Activated CD8-positive, alpha-beta memory T cell treated with anti-CD3 and anti-CD28 coated beads, Interleukin-2, amount 10 ng/mL, durations not matched to agents 7 days and 5 days (primary cell): ENCODE measurements around the gene SAP25. TPM values are rescaled to one million over a fixed set of nuclear protein-coding genes. Genes with fewer than 3 reads are reported as not detected.
A peak's percentile ranks its signal among the peaks of the same experiment; 100 is the strongest.
"Not testable (repeated sequence)": the region's sequence is repeated elsewhere in the genome, so short reads cannot be mapped to it uniquely, and the experiment has no call there.

ENCODE experiments used
- ATAC-seq: fragments of 150-1000 bp; cut with Tn5 transposase; one replicate; pipeline ENCODE4 v1.10.0; 2021; ENCODE audit warnings: moderate library complexity
- CTCF ChIA-PET: fragments of 350-600 bp; sonication (Branson Sonifier 250); formaldehyde crosslinking; loops from one replicate; lab custom pipeline; 2021; ENCODE audit warnings: antibody characterized with exemption; lab: Charles Lee
- DNase-seq: peaks from one replicate; pipeline ENCODE4 v3.0.0-alpha.2; 2020
- H3K27ac Mint-ChIP-seq: one replicate; pipeline ENCODE4 v1.8.0; 2021; ENCODE audit warnings: mild to moderate bottlenecking, mixed read lengths
- H3K27me3 Mint-ChIP-seq: one replicate; pipeline ENCODE4 v1.8.0; 2021; ENCODE audit warnings: mixed read lengths
- H3K36me3 Mint-ChIP-seq: one replicate; pipeline ENCODE4 v1.8.0; 2021; ENCODE audit warnings: mild to moderate bottlenecking, mixed read lengths
- H3K4me1 Mint-ChIP-seq: one replicate; pipeline ENCODE4 v1.8.0; 2021; ENCODE audit warnings: mixed read lengths
- H3K4me3 Mint-ChIP-seq: one replicate; pipeline ENCODE4 v1.8.0; 2021; ENCODE audit warnings: mild to moderate bottlenecking, moderate library complexity, mixed read lengths
- H3K9me3 Mint-ChIP-seq: one replicate; pipeline ENCODE4 v1.8.0; 2022; ENCODE audit warnings: low read depth, mixed read lengths
- total RNA-seq, 2 experiments: library from RNA; stranded (reverse); gene quantifications; one replicate each; pipeline ENCODE4 v1.2.3, GENCODE V29; 2021

Gene SAP25
- total RNA-seq, 2 experiments from 2014 or later = 18.2 to 26.3 TPM

DNA sequence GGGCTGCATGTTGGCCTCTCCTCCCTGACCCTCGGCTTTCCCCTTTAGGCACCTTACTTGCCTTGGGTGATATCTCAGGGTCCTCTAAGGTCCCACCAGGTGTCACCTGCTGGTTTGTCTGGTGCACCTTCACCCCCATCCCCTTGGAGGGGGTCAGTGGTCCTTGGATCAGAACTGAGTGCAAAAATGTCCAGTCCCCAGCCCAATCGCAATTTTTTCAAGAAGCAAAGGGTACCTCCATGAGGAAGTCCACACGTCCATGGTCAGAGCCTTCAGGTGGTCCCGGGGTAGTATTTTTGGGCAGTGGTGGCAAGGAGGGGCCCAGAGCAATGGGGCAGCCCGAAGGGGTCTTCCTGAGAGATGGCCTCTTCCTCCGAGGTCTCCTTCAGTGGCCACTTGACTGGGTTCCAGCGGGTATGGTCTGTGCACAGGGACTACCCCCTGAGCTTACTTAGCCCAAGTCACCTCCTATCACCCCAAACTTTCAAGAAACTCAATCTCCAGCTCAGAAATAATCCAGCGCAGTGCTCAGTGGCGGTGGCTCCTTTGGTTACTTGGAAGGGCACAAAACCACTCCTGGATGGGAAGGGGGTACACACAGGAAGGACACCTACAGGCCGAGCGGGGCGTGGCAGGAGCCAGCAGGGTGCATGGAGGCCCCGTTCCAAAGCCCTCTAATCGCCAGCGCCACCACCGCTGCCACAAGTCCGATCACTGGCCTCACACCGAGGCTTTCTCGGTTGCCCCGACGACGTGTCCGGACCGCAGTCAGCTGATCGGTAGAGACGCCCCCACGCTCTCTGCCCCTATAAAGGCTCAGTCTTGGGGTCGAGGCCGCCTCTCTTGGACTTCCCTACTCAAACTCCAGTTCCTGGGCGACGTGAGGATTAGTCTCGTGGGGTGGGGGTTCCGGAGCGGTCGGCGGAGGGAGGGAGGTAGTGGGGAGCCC, 4.5 kb downstream of the SAP25 start:
- Mint-ChIP-seq H3K4me3 (peak overlapping the region; percentile 16), H3K36me3 (peaks cover 4% of the 10 kb centered on the region), H3K27me3 (no peaks in the 10 kb centered on the region), H3K9me3 (no peaks in the 10 kb centered on the region), H3K27ac (peak overlapping the region; percentile 22), H3K4me1 (peaks cover 46% of the 10 kb centered on the region)
- ATAC-seq (peak; percentile 48), DNase-seq (peak; percentile 73)
- CTCF ChIA-PET = interaction anchor here (0.7 to 11.4 kb wide), 8 partner anchors 10 to 136 kb away, joined by 3 to 154 read pairs (median 8); partner anchors contain the start of genes FBXO24, LRCH4 and POP7

DNA sequence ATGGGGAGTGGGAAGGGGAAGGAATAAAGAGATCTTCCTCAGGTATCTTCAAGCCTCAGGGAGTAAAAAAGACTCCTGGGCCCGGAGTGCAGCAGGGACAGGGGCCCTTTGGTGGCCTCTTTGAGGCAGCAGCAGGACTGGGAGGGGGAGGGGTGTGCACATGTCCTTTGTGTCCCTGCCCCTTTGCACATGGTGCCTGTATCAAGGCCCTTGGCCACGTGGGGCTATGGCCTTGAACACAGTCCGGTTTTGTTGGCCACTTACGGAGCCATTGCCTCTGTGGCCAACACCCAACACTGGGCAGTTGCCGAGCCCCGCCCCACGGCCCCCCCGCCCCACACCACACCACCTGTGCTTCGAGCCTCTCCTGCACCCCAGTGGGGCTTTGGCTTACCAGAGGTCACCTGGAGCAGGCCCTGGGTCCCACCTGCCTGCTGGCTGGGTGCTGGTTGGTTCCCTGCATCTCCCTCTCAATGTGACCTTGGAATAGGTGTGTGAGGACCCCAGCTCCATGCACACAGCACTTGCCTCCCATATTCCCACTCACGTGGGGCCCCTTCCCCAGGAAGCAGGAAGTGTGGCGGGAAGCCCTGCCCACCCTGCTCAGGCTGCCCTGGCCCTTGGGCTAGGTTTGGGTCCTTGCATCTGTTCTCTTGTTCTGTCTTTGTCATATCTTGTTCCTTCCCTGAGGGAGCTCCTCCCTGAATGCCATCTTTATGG, 5.4 kb downstream of the SAP25 start:
- Mint-ChIP-seq H3K27me3 (no peaks in the 10 kb centered on the region), H3K4me3 (no peak overlapping the region), H3K36me3 (peaks cover 6% of the 10 kb centered on the region), H3K4me1 (peaks cover 49% of the 10 kb centered on the region), H3K9me3 (no peaks in the 10 kb centered on the region), H3K27ac (peak overlapping the region; percentile 78)
- ATAC-seq (no peak), DNase-seq (no peak)
- CTCF ChIA-PET = interaction anchor here (1.0 to 11.4 kb wide), 9 partner anchors 9 to 137 kb away, joined by 3 to 154 read pairs (median 8); partner anchors contain the start of genes FBXO24, LRCH4 and POP7

- ATAC-seq (no peak), DNase-seq (peak; percentile 55)
- Mint-ChIP-seq H3K4me3 (no peak overlapping the region), H3K4me1 (peaks cover 49% of the 10 kb centered on the region), H3K9me3 (no peaks in the 10 kb centered on the region), H3K27ac (peak overlapping the region; percentile 78), H3K27me3 (no peaks in the 10 kb centered on the region), H3K36me3 (peaks cover 8% of the 10 kb centered on the region)
- CTCF ChIA-PET = interaction anchor here (1.2 to 11.4 kb wide), 6 partner anchors 18 to 138 kb away, joined by 3 to 154 read pairs (median 4); partner anchors contain the start of genes FBXO24, LRCH4 and POP7
Observed at GRCh38 chr7:100567751-100568175, 5.9 kb downstream of the SAP25 start.

- CTCF ChIA-PET = interaction anchor here (0.9 to 11.4 kb wide), 8 partner anchors 18 to 138 kb away, joined by 3 to 154 read pairs (median 4); partner anchors contain the start of genes AGFG2, FBXO24, GIGYF1 and LRCH4
- ATAC-seq (no peak), DNase-seq (no peak)
- Mint-ChIP-seq H3K27me3 (no peaks in the 10 kb centered on the region), H3K4me3 (no peak overlapping the region), H3K9me3 (no peaks in the 10 kb centered on the region), H3K36me3 (peaks cover 12% of the 10 kb centered on the region), H3K27ac (peak overlapping the region; percentile 78), H3K4me1 (peaks cover 49% of the 10 kb centered on the region)
Observed at GRCh38 chr7:100567031-100567730, 6.5 kb downstream of the SAP25 start.

DNA sequence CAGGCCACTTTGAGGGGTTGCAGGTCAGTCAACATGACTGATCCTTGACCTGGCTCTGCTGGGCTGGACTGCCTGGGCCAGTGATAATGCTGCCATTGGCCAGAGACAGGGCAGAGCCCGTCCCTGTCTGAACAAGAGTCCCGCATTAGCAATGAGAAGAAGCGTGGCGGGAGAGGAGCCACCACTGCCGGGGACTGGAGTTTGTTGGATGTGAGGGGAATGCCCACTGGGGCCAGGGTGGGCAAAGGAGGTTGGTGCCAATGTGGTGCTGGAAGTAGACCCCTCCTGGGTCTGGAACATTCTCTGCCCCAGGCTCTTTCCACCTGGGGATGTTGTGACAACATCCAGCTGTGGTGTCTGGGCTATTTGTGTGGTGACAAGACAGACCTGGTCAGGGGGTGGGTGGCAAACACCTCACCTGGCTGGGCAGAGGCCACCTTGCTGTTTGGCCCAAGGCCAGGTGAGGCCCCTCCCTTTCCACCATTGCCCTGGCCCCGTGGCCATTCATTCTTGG, 7.6 kb downstream of the SAP25 start:
- CTCF ChIA-PET = interaction anchor here (0.6 to 11.4 kb wide), 11 partner anchors 17 to 159 kb away, joined by 3 to 154 read pairs (median 4); partner anchors contain the start of genes FBXO24, GIGYF1, LRCH4 and NYAP1
- peaks cover 44% of the 10 kb centered on the region for H3K4me1 Mint-ChIP-seq
- no peaks in the 10 kb centered on the region for H3K9me3 Mint-ChIP-seq
- no peak for DNase-seq
- peaks cover 12% of the 10 kb centered on the region for H3K36me3 Mint-ChIP-seq
- no peak for ATAC-seq
- H3K27me3 Mint-ChIP-seq = no peaks in the 10 kb centered on the region
- no peak overlapping the region for H3K4me3 Mint-ChIP-seq
- H3K27ac Mint-ChIP-seq = peak overlapping the region; percentile 54

- CTCF ChIA-PET = interaction anchor here (0.7 to 11.4 kb wide), 17 partner anchors 10 to 426 kb away, joined by 3 to 154 read pairs (median 4); partner anchors contain the start of genes FBXO24, GIGYF1, GNB2 and LRCH4
- ATAC-seq = no peak
- no peak overlapping the region for H3K27ac Mint-ChIP-seq
Observed at GRCh38 chr7:100565133-100565571, 8.5 kb downstream of the SAP25 start.

DNA sequence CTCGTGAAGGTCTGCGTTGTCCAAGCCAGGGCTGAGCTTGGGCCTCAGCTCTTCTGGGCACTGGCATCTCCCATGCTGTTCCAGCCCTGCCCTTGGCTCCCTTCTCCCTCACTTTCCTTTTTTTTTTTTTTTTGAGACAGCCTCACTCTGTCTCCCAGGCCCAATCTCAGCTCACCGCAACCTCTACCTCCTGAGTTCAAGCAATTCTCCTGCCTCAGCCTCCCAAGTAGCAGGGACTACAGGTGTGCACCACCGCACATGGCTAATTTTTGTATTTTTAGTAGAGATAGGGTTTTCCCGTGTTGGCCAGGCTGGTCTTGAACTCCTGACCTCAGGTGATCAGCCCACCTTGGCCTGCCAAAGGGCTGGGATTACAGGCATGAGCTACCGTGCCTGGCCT, 9.3 kb downstream of the SAP25 start:
- H3K27ac Mint-ChIP-seq, H3K9me3 Mint-ChIP-seq, H3K27me3 Mint-ChIP-seq, DNase-seq, ATAC-seq, H3K4me3 Mint-ChIP-seq: not testable (repeated sequence)
- Mint-ChIP-seq H3K4me1 (peaks cover 36% of the 10 kb centered on the region), H3K36me3 (peaks cover 13% of the 10 kb centered on the region)
- CTCF ChIA-PET = interaction anchor here (0.7 to 11.4 kb wide), 28 partner anchors 10 to 426 kb away, joined by 3 to 154 read pairs (median 4); partner anchors contain the start of genes FBXO24, GIGYF1, GNB2 and LRCH4

More at GRCh38 chr7:100565133-100565571, 8.5 kb downstream of the SAP25 start:
- Mint-ChIP-seq H3K4me1 (peaks cover 37% of the 10 kb centered on the region), H3K27me3 (no peaks in the 10 kb centered on the region), H3K9me3 (no peaks in the 10 kb centered on the region), H3K36me3 (peaks cover 12% of the 10 kb centered on the region), H3K4me3 (no peak overlapping the region)
- DNase-seq = no peak

DNA sequence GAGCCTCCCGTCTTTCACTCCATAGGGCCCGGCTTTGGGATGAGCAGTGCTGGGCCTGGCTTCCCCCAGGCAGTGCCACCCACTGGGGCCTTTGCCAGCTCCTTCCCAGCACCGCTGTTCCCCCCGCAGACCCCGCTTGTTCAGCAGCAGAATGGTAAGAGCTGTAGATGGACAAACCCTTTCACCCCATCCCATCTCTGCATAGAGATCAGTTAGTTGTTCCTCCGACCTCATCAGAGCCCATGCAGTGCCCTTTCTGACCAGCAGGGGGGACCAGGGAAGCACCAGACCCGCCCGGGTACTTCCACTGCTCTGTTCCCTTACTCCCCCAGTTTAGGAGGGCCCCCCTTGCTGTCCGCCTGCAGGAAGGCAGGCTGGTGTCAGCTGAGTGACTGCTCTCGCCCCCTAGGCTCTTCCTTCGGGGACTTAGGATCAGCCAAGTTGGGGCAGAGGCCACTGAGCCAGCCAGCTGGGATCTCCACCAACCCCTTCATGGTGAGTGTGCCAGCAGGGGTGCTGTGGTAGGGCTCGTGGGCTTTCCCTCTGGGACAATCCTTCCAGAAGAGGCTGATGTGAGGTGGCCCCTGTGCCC, 9.8 kb downstream of the SAP25 start:
- peaks cover 16% of the 10 kb centered on the region for H3K36me3 Mint-ChIP-seq
- H3K4me1 Mint-ChIP-seq = peaks cover 31% of the 10 kb centered on the region
- CTCF ChIA-PET = interaction anchor here (0.7 to 11.4 kb wide), 29 partner anchors 9 to 425 kb away, joined by 3 to 154 read pairs (median 4); partner anchors contain the start of genes FBXO24, GIGYF1, GNB2 and LRCH4
- peak; percentile 62 for ATAC-seq
- no peak overlapping the region for H3K4me3 Mint-ChIP-seq
- peak overlapping the region; percentile 44 for H3K27ac Mint-ChIP-seq
- no peaks in the 10 kb centered on the region for H3K9me3 Mint-ChIP-seq
- H3K27me3 Mint-ChIP-seq = no peaks in the 10 kb centered on the region
- DNase-seq = peak; percentile 87

DNA sequence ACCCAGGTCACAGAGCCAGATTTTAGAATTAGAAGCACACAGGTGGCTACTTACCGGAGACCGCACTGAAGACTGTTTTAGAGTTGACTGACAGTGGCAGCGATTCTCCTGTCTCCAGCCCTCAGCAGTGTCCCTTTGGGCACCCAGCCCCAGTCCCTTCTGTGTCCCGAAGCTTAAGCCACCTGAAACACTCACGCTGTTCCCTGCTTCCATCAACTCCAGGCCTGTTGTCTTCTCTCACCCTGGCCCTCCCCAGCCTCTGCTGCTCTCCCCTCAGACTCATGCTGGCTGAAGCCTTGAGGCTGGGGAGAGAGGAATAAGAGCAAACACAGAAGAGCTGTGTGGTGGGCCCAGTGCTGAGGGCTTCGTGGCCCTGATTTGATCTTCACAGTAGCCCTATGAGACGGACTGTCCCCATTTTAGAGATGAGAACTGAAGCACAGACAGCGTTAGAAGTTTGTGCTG, 10.6 kb downstream of the SAP25 start:
- ATAC-seq (no peak), DNase-seq (no peak)
- Mint-ChIP-seq H3K4me3 (no peak overlapping the region), H3K27me3 (no peaks in the 10 kb centered on the region), H3K4me1 (peaks cover 23% of the 10 kb centered on the region), H3K27ac (no peak overlapping the region), H3K9me3 (no peaks in the 10 kb centered on the region), H3K36me3 (peaks cover 17% of the 10 kb centered on the region)
- CTCF ChIA-PET = interaction anchor here (0.7 to 11.4 kb wide), 16 partner anchors 8 to 130 kb away, joined by 3 to 154 read pairs (median 4); partner anchors contain the start of genes FBXO24, GIGYF1 and LRCH4

DNA sequence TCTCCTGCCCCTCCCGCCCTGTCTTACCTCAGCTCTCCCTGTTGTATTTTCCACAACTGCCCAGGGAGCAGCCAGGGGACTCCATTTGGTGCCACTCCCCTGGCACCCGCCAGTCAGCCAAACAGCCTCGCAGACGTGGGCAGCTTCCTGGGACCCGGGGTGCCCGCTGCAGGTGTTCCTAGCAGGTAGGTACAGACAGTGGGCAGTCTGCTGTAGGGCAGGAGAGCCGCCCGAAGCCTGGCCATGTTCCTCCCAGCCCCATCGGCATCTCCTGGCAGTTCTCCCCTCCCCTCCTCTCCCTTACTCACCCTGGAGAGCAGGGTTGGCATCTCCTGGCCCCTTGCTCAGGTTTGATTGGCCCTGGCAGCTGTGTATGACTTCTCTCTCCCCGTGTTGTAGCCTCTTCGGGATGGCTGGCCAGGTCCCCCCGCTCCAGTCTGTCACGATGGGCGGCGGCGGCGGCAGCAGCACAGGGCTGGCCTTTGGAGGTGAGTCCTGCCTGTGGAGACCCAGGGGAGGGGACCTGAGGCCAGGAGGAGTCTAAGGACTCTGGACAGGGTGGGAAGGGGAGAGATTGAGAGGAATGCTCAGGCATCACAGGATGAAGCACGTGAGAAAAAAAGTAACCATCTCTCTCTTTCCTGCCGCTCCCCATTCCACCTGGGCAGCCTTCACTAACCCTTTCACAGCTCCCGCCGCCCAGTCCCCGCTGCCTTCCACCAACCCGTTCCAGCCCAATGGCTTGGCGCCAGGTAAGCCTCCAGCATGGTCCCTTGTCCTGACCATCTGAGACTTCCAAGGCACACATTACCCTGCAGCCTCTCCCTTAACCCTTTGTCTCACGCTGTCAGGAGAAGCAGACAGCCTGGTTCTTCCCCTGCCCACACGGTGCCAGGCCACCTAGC, 11.3 kb downstream of the SAP25 start:
- DNase-seq (no peak), ATAC-seq (no peak)
- no peaks in the 10 kb centered on the region for H3K27me3 Mint-ChIP-seq
- CTCF ChIA-PET = interaction anchor here (1.0 to 11.4 kb wide), 7 partner anchors 8 to 129 kb away, joined by 4 to 158 read pairs (median 10); partner anchors contain the start of genes FBXO24 and LRCH4
- peaks cover 20% of the 10 kb centered on the region for H3K36me3 Mint-ChIP-seq
- no peaks in the 10 kb centered on the region for H3K9me3 Mint-ChIP-seq
- H3K27ac Mint-ChIP-seq = no peak overlapping the region
- no peak overlapping the region for H3K4me3 Mint-ChIP-seq
- H3K4me1 Mint-ChIP-seq = peaks cover 16% of the 10 kb centered on the region
